Peyer's patch (tissue), 4 donors: ENCODE measurements around the gene MT1A. TPM values are rescaled to one million over a fixed set of nuclear protein-coding genes. Genes with fewer than 3 reads are reported as not detected.

ENCODE experiments used
- DNase-seq, 3 donors: peaks; one replicate each; pipeline ENCODE4 v3.0.0-alpha.2; 2017 to 2019
- H3K27ac ChIP-seq, 4 donors: fragments of 200-600 bp; sonication (generic); one replicate each; pipeline ENCODE4 v1.5.1; 2016 to 2019
- H3K27me3 ChIP-seq, 2 donors: fragments of 200-600 bp; sonication (generic); one replicate each; pipeline ENCODE4 v1.5.1; 2019
- H3K36me3 ChIP-seq, 3 donors: fragments of 200-600 bp; sonication (generic); one replicate each; pipeline ENCODE4 v1.5.1; 2016 to 2019
- H3K4me1 ChIP-seq, 4 donors: fragments of 200-600 bp; sonication (generic); one replicate each; pipeline ENCODE4 v1.5.1; 2016 to 2019
- H3K4me3 ChIP-seq, 4 donors: fragments of 200-600 bp; sonication (generic); 1 replicate in 3 of 4; 2 replicates in 1 of 4; pipeline ENCODE4 v1.5.1; 2016 to 2019; ENCODE audit warnings: mild to moderate bottlenecking in 1 of 4
- H3K9me3 ChIP-seq, 4 donors: fragments of 200-600 bp; sonication (generic); one replicate each; pipeline ENCODE4 v1.5.1; 2016 to 2019; ENCODE audit warnings: mild to moderate bottlenecking in 1 of 4
- POLR2A ChIP-seq, 2 donors: fragments of 450-650 bp; IDR thresholded peaks; one replicate each; pipeline ENCODE4 v1.5.1; 2017; ENCODE audit warnings: antibody characterized with exemption in 2 of 2, mild to moderate bottlenecking in 2 of 2, moderate library complexity in 2 of 2
- total RNA-seq, 4 donors: library from RNA; depleted of rRNA; stranded (reverse); fragments of >200 nt; gene quantifications; one replicate each; pipeline ENCODE4 v1.1.0, GENCODE V29; 2016
- TF ChIP-seq, protein P1 (sequence below), 6 experiments: fragments of 450-650 bp in 4 of 6; fragments of 200-600 bp in 2 of 6; sonication (generic) in 1 of 6; IDR thresholded peaks; one replicate each; pipeline ENCODE4 v1.5.1; 2017 to 2019; ENCODE audit warnings: antibody characterized with exemption in 6 of 6, mild to moderate bottlenecking in 3 of 6, moderate library complexity in 1 of 6

Gene MT1A
- total RNA-seq, 4 donors from 2014 or later: 102 TPM; not detected in 3

- no peaks in the 10 kb centered on the region for H3K36me3 ChIP-seq
- H3K4me1 ChIP-seq: peaks cover 0 to 12% (median 2%) of the 10 kb centered on the region in 4 donors
- no peak for DNase-seq
- H3K4me3 ChIP-seq: no peak overlapping the region
- no peaks in the 10 kb centered on the region for H3K9me3 ChIP-seq
- peaks cover 0 to 10% of the 10 kb centered on the region in 2 donors for H3K27me3 ChIP-seq
- no peak overlapping the region for H3K27ac ChIP-seq
- TF ChIP-seq POLR2A (IDR thresholded peaks at IDR 0.05): no peak
- TF ChIP-seq, protein P1, sequence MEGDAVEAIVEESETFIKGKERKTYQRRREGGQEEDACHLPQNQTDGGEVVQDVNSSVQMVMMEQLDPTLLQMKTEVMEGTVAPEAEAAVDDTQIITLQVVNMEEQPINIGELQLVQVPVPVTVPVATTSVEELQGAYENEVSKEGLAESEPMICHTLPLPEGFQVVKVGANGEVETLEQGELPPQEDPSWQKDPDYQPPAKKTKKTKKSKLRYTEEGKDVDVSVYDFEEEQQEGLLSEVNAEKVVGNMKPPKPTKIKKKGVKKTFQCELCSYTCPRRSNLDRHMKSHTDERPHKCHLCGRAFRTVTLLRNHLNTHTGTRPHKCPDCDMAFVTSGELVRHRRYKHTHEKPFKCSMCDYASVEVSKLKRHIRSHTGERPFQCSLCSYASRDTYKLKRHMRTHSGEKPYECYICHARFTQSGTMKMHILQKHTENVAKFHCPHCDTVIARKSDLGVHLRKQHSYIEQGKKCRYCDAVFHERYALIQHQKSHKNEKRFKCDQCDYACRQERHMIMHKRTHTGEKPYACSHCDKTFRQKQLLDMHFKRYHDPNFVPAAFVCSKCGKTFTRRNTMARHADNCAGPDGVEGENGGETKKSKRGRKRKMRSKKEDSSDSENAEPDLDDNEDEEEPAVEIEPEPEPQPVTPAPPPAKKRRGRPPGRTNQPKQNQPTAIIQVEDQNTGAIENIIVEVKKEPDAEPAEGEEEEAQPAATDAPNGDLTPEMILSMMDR (IDR thresholded peaks at IDR 0.05): no peak
These were observed 44.7 kb upstream of the MT1A start for GRCh38 chr16:56593573-56594291.

DNA sequence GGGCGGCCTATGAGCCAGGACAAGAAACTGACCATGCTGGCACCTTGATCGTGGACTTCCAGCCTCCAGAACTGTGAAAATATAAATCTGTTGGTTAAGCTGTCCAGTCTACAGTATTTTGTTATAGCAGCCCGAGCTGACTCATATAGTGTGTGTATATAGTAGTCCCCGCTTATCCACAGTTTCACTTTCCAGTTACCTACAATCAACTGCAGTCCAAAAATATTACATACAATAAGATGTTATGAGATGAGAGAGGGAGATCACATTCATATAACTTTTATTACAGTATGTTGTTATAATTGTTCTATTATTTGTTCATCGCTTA, 44.2 kb upstream of the MT1A start:
- DNase-seq: no peak
- H3K27me3 ChIP-seq: peaks cover 0 to 4% of the 10 kb centered on the region in 2 donors
- TF ChIP-seq POLR2A (IDR thresholded peaks at IDR 0.05): no peak
- TF ChIP-seq, protein P1 (IDR thresholded peaks at IDR 0.05): no peak
- H3K4me1 ChIP-seq: peaks cover 0 to 6% (median 2%) of the 10 kb centered on the region in 4 donors
- H3K36me3 ChIP-seq: no peaks in the 10 kb centered on the region
- no peak overlapping the region for H3K4me3 ChIP-seq
- no peak overlapping the region for H3K27ac ChIP-seq
- H3K9me3 ChIP-seq: no peaks in the 10 kb centered on the region

- peak in 2 of 3 donors; percentile 33 to 57 for DNase-seq
These were observed 38.0 kb upstream of the MT1A start for GRCh38 chr16:56600398-56600999.

GRCh38 chr16:56601325-56601724, 37.1 kb upstream of the MT1A start:
- no peaks in the 10 kb centered on the region for H3K9me3 ChIP-seq

More at GRCh38 chr16:56600398-56600999, 38.0 kb upstream of the MT1A start:
- TF ChIP-seq, protein P1 (IDR thresholded peaks at IDR 0.05): peak; percentile 33 to 59 (median 50)
- TF ChIP-seq POLR2A (IDR thresholded peaks at IDR 0.05): no peak
- H3K27me3 ChIP-seq: no peaks in the 10 kb centered on the region
- H3K4me1 ChIP-seq: no peaks in the 10 kb centered on the region
- no peak overlapping the region for H3K27ac ChIP-seq
- H3K36me3 ChIP-seq: no peaks in the 10 kb centered on the region
- H3K9me3 ChIP-seq: no peaks in the 10 kb centered on the region
- no peak overlapping the region for H3K4me3 ChIP-seq

DNA sequence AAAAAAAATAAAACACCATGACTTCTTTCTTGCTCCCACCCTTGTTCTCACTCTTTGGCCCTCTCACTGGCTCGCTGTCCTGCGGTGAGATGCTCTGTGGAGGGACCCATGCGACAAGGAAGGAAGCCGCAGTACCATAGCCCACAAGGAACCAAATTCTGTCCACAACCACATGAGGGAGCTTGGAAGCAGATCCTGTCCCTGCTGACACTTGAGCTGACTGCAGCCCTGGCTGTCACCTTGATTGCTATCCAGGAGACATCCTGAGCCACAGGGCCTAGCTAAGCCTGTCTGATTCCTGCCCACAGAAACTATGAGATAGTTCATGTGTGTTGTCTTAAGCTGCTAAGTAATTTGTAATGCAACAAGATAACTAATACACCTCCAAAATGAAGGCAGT, 34.9 kb upstream of the MT1A start:
- peak in 1 of 3 donors; percentile 71 for DNase-seq
- Histone ChIP-seq H3K36me3 (no peaks in the 10 kb centered on the region), H3K9me3 (no peaks in the 10 kb centered on the region), H3K27me3 (no peaks in the 10 kb centered on the region), H3K4me1 (peaks cover 0 to 6% (median 1%) of the 10 kb centered on the region in 4 donors), H3K27ac (no peak overlapping the region), H3K4me3 (no peak overlapping the region)
- TF ChIP-seq, protein P1 (IDR thresholded peaks at IDR 0.05): peak in 5 of 6 experiments; percentile 14 to 69 (median 60)
- TF ChIP-seq POLR2A (IDR thresholded peaks at IDR 0.05): no peak

More at GRCh38 chr16:56601325-56601724, 37.1 kb upstream of the MT1A start:
- Histone ChIP-seq H3K27me3 (no peaks in the 10 kb centered on the region), H3K36me3 (no peaks in the 10 kb centered on the region), H3K4me3 (no peak overlapping the region), H3K27ac (no peak overlapping the region), H3K4me1 (no peaks in the 10 kb centered on the region)
- no peak for DNase-seq
- TF ChIP-seq POLR2A (IDR thresholded peaks at IDR 0.05): no peak
- TF ChIP-seq, protein P1 (IDR thresholded peaks at IDR 0.05): no peak
